ENCODE data around the gene MACO1.
"Not testable (repeated sequence)": the region's sequence is repeated elsewhere in the genome, so short reads cannot be mapped to it uniquely, and the experiment has no call there.

Gene MACO1

DNA sequence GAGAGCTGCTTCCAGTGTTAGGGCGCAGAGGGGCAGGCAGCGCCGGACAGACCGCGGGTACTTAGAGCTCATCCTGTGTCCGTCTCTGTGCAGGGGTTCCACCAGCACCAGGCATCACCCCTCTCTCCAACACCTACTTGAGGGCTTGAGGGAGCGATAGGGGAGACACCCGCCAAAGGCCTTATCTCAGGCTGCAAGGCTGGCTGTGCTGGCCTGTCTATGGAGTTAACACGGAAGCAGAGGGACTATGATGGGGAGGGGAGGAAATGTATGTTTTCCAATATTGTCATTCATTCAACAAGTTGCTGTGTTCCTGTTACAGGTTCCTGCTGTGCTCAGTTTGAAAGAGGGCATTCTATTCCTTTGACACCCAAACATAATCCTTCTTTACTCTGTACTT lies 10.0 kb upstream of the MACO1 start, which contains the start of gene RHCE:
Gene RHCE (minus strand): TSS at position 111 of the 400 bp plus-strand sequence. CDS start 39 bp downstream, at position 72.
- DNase-seq (ENCODE audit: insufficient read length, low spot score); FAIRE-seq: not testable (repeated sequence)

DNA sequence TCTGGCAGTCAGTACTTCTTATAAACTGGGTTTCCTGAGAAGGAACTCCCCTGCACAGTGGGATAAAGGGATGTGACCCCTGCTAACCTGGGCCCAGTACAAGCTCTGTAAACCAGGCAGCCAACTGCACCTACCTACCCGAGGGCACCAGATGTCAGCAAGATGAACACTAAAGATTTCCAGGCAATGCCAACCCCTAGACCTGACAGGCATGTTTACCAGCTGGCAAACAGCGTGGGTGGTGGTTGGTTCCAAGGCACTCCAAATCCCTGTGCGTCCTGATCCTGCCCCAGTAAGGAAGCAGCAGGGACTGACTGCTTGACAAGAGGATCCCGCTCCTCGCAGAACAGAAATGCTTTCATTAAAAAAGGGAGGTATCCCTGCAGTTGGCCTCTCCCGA lies 7.5 kb upstream of the MACO1 start:
- not testable (repeated sequence) for DNase-seq (ENCODE audit: insufficient read length, low spot score); FAIRE-seq

DNA sequence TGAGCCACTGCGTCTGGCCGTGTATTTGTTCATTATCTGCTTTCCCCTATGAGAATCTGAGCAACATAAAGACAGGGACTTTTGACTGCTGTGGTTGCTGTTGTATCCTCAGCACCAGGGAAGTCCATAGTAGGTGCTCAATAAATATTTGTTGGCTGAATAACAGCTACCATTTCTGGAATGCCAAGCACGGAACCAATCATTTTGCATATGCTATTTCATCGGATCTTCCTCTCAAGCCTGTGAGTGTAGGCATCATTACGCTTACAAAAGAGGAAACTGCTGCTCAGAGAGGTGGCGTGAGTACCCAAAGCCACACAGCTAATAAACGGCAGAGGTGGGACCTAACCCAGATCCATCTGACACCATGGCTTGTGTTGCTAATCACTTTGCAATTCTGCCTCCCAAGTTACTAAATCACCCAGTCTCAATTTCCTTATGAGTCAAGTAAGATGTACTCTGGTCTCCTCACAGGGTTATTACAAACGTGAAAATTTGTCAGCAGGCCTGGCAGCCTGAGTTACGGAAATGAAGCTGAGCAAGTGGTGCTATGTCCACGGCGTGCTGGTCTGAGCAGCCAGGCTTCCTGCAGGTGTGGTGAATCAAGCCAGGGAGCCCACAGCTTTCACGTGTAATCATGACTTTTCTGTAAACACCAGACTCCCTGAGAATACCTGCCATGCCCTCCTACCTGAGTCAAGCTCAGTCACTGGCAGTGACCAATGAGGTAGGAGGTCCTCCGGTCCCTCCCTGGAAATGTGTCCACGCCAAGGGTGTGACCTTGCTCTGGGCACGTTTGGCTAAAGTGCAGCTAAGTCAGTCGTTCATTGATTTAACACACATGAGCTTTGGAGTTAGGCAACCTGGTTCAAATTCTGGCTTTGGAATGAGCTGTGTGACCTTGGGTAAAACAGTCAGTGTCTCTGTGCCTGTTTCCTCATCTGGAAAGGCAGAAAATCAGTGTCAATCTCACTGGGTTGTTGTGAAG lies 5.3 kb upstream of the MACO1 start:
- no peak for FAIRE-seq
- no peak for DNase-seq (ENCODE audit: insufficient read length, low spot score)

DNA sequence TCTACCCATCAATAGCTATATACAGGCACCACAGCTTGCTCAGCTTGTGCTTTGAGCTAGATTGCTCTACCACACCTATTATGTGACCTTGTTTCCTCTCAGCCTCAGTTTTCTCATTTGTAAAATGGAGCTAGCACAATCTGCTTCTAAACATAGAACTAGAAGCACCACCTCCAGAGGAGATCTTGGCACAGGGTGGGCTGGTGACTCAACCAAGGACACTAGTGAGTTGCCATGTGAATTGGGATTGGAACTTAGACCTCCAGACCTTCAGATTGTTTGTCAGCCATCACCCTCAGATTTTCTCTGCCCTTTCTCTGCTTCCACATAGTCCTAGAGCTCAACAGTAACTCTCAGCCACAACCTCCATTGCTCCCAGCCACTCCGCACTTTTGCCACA lies 3.0 kb upstream of the MACO1 start:
- FAIRE-seq = no peak
- DNase-seq (ENCODE audit: insufficient read length, low spot score) = no peak

DNA sequence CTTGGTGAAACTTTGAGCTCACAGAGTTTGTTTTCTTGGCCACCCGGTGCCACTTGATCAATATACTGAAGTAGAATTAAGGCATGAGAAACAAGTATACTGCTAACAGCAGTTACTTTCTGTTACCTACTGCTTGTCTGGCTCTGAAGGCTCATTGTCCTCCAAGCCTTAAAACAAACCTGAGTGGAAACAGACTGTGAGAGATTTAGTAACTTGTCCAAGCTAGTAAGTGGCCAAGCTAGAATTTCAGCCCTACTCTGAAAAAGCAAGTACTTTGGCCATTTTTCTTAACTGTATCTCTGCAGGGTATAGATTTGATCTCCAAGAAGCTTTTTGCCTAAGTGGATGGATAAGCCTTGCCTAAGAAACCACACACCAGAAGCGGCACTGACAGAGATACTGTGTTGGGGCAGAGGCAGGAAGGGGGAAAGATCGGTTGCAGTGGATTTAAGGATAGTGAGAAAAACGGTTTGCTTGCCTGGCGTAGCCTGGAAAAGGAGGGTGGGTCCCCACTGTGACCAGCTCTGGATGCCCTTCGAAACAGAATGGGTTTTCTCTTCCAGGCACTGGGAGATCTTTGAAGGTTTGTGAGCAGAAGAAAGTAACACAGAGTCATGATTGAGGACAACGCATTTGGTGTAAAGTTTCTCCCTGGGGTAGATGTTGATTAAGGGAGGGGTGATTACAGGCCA lies 2.1 kb upstream of the MACO1 start:
- no peak for FAIRE-seq
- no peak for DNase-seq (ENCODE audit: insufficient read length, low spot score)

DNA sequence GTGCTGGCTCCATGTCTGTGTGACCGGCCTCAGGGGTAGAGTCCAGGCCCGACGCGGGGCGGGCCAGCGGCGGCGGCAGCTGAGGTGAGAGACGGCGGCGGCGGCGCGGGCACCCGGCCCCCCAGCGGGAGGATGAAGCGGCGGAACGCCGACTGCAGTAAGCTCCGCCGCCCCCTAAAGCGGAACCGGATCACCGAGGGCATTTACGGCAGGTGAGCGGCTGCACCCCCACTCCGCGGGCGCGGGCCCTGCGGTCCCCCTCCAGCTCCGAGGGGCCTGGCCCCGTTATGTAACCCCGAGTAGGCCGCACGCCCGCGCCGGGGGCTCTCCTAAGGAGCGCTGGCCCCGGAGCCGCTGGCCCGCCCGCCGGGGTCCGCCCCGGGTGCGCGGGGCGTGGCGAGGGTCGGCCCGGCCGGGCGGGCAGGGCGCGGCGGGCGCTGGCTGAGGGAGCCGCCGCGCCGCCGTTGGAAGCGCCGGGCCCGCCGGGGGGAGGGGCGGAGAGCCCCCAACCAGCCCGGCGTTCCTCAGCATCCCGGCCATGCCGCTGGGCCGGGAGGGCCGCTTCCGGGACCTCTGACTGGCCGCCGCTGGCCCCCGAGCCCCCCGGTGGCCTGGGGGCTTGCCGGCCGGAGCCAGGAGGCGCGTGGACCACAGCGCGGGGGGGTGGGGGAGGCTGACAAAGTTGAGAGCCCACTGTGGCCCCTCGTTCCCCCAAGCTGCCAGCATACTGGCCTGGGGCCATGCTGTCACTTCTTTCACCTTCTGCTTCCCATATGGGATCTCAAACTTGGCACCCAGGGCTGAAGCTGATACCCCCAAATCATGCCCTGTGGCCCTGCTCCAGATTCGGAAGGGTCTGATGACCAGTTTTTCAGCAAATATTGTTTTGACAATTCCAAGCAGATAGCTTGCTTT lies 527 bp downstream of the MACO1 start:
- FAIRE-seq = no peak
- peak; percentile 81 for DNase-seq (ENCODE audit: insufficient read length, low spot score)

DNA sequence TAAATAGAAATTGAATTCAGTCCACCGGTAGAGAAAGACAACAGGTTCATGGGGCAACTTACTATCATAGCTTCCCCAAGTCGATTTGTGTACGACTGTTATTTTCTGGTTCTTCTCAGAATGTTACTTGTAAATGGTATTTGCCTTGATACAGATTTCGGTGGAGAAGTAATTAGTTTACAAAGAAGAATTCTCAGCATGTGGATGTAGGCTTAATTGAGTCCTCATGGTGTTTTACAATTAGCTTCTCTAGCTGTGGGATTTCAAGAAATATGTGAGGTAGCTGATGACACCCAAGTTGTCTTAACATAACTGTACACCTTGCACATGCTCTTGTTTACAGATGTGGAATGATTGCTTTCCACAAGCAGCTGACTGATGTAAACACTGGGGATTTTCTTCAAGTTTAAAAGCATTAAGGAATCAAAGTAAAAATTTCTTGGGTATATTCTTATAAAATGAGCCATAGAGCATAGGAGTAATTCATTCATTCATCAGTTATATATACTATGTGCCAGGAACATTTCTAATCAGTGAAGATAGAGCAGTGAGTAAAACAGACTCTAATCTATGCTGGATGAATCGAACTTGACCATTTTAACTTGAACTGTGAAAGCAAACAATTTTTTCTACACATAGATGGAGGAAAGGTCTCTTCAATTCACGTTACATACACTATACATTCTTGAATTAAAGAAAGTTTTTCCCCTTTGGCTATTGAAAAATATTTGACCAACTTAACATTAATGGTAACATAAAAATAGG lies 1.4 kb downstream of the MACO1 start:
- peak; percentile 31 for FAIRE-seq

DNA sequence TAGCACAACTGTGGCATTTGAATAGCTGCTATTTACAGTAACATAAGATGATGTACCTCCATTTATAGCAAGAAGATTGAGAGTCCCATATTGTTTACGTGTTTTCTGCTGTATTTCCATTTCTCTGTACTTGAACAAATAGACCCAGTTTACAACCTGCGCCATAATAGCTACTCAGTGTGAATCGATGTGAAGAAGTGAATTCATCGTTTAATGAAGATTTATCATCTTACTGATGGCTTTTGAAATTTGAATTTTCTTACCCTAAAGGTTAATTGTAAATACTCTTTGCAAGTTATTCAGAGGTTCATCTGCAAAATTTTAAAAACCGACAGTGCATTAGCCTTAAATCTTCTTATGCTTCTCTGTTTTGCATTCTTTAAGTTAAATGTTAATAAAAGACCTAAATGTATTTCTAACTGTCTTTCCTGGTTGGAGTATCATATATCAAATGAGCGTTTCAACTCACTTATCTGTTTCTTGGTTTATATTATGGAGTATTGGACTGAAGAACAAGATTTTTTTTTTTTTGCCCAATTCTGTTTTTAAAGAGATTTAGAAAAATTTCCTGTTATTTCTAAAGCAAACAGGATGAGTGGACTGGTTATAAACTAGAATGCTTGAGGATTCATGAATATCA lies 2.2 kb downstream of the MACO1 start:
- DNase-seq (ENCODE audit: insufficient read length, low spot score) (no peak), FAIRE-seq (no peak)

More for the DNA sequence above, 1.4 kb downstream of the MACO1 start:
- no peak for DNase-seq (ENCODE audit: insufficient read length, low spot score)

DNA sequence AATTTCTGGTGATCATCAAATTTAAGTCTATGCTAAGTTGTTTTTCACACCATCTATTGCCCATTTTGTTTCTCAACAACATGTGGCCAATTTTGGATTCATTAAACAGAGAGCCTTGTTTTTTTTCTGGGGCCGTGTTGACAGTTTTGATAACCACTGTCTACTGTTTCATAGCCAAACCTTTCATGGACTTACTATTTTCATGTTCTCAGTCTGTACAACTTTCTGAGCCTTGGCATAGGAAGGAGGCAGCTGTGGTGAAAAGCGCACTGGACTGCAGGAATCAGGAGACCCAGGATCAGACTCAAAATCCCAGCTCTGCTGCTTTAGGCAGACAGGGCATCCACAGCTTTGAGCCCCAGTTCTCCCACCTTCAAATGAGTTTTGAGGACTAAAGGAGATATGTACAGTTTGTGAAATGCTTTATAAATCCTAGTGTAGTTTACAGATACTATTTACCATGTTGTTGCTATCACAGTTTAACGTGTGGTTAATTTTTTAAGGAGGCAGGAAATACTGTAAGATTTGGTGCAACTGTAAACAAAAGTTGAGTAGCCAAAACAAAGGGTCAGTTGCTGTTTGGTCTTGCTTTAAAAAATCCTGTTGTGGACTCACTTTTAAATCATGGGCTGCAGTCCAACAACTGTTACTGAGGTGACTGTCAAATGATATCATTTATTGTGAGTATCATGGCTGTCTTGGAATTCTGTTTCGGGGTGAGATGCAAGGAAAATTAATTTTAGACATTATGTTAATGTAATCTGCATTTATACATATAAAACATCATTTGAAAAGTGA lies 2.9 kb downstream of the MACO1 start:
- DNase-seq (ENCODE audit: insufficient read length, low spot score) (no peak), FAIRE-seq (no peak)

DNA sequence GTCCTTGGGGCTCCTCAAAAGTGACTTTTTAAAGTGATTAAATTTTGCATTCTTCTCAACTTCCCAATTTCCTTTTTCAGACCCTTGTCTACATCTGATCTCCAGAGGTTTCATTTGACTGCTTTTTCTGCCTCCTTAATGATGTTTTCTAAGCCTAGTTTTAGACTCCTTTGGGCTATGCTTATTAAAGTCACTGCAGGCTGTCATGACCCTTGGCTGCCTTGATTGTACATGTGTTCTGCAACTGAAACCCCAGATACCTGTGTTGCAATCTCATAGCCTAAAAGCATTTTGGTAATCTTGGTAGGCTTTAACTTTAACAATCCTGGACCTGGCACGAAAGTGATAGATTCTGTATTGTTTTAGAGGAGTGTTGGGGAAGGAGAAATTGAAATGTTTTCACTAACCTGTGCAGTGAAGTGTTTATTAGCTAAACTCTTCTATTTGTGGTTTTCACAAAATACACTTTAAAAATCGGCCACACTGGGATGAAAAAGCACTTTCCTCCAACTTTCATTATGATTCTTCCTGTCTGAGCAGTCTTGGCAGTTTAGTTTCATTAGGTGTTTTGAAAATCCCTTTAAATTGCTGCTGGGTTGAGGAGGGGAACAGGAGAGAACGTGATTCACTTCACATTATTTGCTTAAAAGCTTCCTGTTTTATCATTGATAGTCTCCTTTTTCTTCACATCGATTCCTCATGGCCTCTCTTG lies 4.9 kb downstream of the MACO1 start:
- FAIRE-seq (peak; percentile 76), DNase-seq (ENCODE audit: insufficient read length, low spot score) (no peak)

DNA sequence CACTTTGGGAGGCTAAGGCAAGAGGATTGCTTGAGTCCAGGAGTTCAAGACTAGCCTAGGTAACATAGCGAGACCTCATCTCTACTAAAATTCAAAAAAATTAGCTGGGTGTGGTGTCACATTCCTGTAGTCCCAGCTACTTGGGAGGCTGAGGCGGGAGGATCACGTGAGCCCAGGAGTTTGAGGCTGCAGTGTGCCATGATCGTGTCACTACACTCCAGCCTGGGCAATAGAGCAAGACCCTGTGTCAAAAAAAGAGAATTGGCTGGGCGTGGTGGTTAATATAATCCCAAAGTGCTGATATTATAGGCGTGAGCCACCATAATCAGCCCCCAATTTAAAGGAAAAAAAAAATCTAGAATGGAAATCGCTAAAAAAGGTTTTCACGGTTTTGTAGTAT lies 7.0 kb downstream of the MACO1 start:
- DNase-seq (ENCODE audit: insufficient read length, low spot score) (no peak), FAIRE-seq (no peak)

DNA sequence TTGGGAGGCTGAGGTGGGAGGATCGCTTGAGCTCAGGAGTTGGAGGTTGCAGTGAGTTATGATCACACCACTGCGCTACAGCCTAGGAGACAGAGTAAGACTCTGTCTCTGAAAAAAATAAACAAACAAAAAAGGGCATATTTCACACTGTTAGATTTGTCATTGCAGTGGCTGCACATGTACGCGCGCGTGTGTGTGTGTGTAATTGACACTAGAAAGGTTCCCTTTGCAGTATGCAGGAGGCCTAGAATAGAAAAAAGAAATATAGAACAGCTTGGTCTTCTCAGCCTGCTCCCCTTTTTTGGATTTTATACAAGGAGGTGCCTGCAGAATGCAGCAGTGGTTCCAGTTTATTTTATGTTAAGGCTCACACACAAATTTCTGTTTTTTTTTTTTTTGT lies 8.6 kb downstream of the MACO1 start:
- FAIRE-seq (no peak), DNase-seq (ENCODE audit: insufficient read length, low spot score) (no peak)

DNA sequence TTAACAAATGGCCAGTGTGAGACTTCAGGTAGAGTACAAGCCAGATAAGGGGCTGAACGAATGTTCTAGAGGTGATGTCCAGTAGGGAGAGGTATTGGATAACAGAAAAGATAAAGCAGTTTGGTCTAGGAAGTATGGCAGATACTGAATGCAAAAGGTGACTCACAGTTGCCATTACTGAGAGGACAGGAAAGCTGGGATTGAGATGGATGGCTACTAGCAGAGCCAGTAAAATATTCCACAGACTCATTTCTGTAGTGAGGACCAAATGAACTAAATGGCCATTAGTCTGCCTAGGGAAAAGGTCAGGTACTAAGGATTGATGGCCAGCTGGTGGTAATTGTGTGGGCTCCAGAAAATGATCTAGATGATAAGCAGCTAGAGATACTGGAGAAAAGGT lies 11.5 kb downstream of the MACO1 start:
- DNase-seq (ENCODE audit: insufficient read length, low spot score) (no peak), FAIRE-seq (no peak)

DNA sequence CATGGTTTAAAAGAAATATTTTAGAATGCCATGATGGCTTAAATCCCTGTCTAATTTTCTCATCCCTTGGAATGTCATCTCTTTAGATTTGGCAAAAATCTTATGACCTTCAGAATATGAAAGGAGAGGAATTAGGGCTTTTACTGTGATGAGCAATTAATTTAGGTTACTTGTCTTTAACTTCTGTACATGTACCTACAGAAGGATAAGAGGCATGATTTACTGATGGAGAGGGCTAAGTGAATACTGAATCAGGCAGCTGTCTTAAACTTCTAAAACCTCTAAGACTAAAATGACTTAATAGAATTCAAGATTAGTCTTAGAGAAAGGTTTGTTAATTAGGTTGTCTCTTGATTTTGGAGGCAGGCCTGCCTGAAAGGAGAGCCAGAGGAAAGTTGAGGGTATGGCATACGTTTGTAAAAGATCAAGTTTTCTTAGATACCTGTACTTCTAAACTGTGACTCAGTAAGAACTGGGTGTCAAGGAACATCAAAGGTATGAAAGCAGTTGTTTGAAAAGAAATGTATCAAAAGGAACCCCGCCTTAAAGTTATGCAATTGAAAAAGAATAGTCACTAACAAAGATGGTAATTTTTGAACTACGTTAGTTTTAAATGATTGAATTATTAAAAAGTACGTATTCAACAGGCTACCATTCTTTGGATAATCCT lies 12.5 kb downstream of the MACO1 start:
- no peak for FAIRE-seq
- no peak for DNase-seq (ENCODE audit: insufficient read length, low spot score)

DNA sequence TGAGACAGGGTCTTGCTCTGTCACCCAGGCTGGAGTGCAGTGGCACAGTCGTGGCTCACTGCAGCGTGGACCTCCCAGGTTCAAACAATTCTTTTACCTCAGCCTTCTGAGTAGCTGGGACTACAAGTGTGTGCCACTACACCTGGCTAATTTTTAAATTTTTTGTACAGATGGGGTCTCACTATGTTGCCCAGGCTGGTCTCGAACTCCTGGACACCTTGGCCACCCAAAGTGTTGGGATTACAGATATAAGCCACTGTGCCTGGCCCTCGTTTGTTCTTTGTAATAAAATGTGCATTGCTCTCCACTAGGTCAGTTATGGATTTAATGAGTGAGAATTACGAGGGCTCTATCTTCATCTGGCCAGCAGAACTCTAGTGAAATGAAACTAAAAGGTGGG lies 13.9 kb downstream of the MACO1 start:
- not testable (repeated sequence) for DNase-seq (ENCODE audit: insufficient read length, low spot score); FAIRE-seq

DNA sequence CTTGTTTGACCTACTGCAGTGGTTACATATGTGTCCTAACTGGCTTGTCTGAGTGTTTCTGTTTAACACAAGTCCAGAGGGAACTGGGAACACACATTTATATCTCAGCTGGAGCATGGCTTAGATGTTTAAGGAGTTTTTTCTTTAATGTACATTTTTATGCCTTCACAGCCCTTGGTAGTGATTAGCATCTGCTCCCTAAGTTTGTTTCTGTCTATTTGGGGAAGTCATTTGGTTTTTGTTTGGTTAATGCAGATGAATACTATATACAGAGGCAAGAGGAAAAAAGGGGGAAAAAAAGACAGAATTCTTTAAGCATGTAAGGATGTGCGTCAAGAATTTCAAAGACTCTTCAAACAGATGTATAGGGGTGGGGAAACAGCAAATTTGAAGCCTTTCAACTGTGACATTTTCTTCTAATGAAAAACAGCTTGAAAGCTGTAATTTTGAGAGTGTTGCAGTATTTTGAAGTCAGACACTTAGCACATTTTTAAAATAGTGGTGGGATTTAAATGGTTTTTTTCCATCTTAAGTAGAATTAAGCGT lies 15.4 kb downstream of the MACO1 start:
- DNase-seq (ENCODE audit: insufficient read length, low spot score) = no peak
- FAIRE-seq = no peak

DNA sequence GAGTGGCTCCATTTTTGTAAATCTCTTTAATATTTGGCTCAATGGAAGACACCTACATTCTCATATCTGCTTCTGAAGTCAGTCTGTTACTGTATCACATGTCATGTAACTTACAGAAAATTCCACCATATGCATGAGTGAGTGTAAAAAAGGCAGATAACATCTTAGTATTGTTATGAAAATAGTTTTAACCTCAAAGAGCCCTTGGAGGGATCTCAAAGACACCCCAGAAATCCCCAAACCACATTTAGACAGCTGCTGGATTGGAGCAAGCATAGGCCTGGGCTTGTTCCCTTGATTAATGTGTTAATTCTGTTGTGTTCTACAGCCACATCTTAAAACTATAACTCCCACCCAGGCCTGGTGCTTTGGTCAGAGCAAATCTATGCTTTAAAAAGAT lies 16.9 kb downstream of the MACO1 start:
- DNase-seq (ENCODE audit: insufficient read length, low spot score) (no peak), FAIRE-seq (peak; percentile 28)
